Endometrial microvascular endothelial cells (primary cell): Measurements from ENCODE around the gene DDX24. TPM values are rescaled to one million over a fixed set of nuclear protein-coding genes. Genes with fewer than 3 reads are reported as not detected.

Experiments
- in situ Hi-C: cut with HindIII; loops from 2 replicates; pipeline ENCODE4 v1.10.0; 2017; ENCODE audit warnings: low sequenced_read_pairs, low pct_unique_long_range_greater_than_20kb; ENCODE audit errors: inconsistent ontology term
- total RNA-seq: library from RNA; depleted of rRNA; stranded (reverse); fragments of >200 nt; gene quantifications from one replicate; pipeline ENCODE4 v1.2.3, GENCODE V29; 2015; ENCODE audit errors: inconsistent ontology term

Gene DDX24
- total RNA-seq, 1 donor from 2014 or later: 110 TPM

GRCh38 chr14:94022532-94023411 is 58.2 kb downstream of the DDX24 start:
- in situ Hi-C loops: no loop called here

GRCh38 chr14:94021416-94022157 is 59.4 kb downstream of the DDX24 start:
- in situ Hi-C loops: no loop called here

- in situ Hi-C loops: no loop called here
Measured at GRCh38 chr14:94021001-94021400, 60.0 kb downstream of the DDX24 start.

- in situ Hi-C loops: no loop called here
Measured at GRCh38 chr14:94020267-94020666, 60.7 kb downstream of the DDX24 start.

GRCh38 chr14:94019329-94019728 is 61.7 kb downstream of the DDX24 start:
- in situ Hi-C loops: no loop called here

GRCh38 chr14:94018308-94018707 is 62.7 kb downstream of the DDX24 start:
- in situ Hi-C loops: no loop called here

GRCh38 chr14:94016446-94016976 is 64.5 kb downstream of the DDX24 start:
- in situ Hi-C loops: no loop called here

GRCh38 chr14:94015223-94015622 is 65.8 kb downstream of the DDX24 start:
- in situ Hi-C loops: no loop called here

GRCh38 chr14:94014382-94014781 is 66.6 kb downstream of the DDX24 start:
- in situ Hi-C loops: no loop called here

- in situ Hi-C loops: no loop called here
Measured at GRCh38 chr14:94011795-94012194, 69.2 kb downstream of the DDX24 start.

- in situ Hi-C loops: no loop called here
Measured at GRCh38 chr14:94010625-94011024, 70.4 kb downstream of the DDX24 start.

GRCh38 chr14:94009767-94010166 is 71.2 kb downstream of the DDX24 start:
- in situ Hi-C loops: no loop called here

GRCh38 chr14:94008234-94008633 is 72.8 kb downstream of the DDX24 start:
- in situ Hi-C loops: no loop called here

GRCh38 chr14:94005324-94006073 is 75.5 kb downstream of the DDX24 start:
- in situ Hi-C loops: no loop called here

GRCh38 chr14:94004015-94004414 is 77.0 kb downstream of the DDX24 start:
- in situ Hi-C loops: no loop called here

GRCh38 chr14:94003397-94003796 is 77.6 kb downstream of the DDX24 start:
- in situ Hi-C loops: no loop called here

GRCh38 chr14:94001501-94002396 is 79.3 kb downstream of the DDX24 start:
- in situ Hi-C loops: no loop called here

GRCh38 chr14:94001016-94001415 is 80.0 kb downstream of the DDX24 start:
- in situ Hi-C loops: no loop called here
